SU-DHL-6 (cell line): ENCODE data around the gene SIL1.

Source experiments
- EZH2phosphoT487 ChIP-seq: fragments of 200-600 bp; sonication (generic), shearing (Covaris generic); conservative IDR thresholded peaks from 2 replicates; pipeline ENCODE4 v1.6.1; 2018; ENCODE audit warnings: mild to moderate bottlenecking, antibody characterized with exemption, low read length, moderate library complexity, mixed read lengths
- TF ChIP-seq, protein P1 (sequence below): fragments of 200-600 bp; sonication (generic); IDR thresholded peaks from one replicate; pipeline ENCODE4 v1.5.1; 2017; ENCODE audit warnings: antibody characterized with exemption, mild to moderate bottlenecking, low read length, moderate library complexity; ENCODE audit not compliant: insufficient read depth, poor library complexity, severe bottlenecking

GRCh38 chr5:139077899-139078298 is 120.3 kb downstream of the SIL1 start:
- TF ChIP-seq, protein P1, sequence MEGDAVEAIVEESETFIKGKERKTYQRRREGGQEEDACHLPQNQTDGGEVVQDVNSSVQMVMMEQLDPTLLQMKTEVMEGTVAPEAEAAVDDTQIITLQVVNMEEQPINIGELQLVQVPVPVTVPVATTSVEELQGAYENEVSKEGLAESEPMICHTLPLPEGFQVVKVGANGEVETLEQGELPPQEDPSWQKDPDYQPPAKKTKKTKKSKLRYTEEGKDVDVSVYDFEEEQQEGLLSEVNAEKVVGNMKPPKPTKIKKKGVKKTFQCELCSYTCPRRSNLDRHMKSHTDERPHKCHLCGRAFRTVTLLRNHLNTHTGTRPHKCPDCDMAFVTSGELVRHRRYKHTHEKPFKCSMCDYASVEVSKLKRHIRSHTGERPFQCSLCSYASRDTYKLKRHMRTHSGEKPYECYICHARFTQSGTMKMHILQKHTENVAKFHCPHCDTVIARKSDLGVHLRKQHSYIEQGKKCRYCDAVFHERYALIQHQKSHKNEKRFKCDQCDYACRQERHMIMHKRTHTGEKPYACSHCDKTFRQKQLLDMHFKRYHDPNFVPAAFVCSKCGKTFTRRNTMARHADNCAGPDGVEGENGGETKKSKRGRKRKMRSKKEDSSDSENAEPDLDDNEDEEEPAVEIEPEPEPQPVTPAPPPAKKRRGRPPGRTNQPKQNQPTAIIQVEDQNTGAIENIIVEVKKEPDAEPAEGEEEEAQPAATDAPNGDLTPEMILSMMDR, result no peak
- TF ChIP-seq EZH2phosphoT487, result no peak
